Epithelial cell of proximal tubule (primary cell): ENCODE measurements around the gene DTNB. TPM values are rescaled to one million over a fixed set of nuclear protein-coding genes. Genes with fewer than 3 reads are reported as not detected.

Source experiments
- DNase-seq: peaks from one replicate; pipeline ENCODE4 v3.0.0-alpha.2; 2011; ENCODE audit warnings: low read depth
- H3K4me3 ChIP-seq: 2 replicates; pipeline ENCODE4 v1.5.1; 2011; ENCODE audit warnings: low read depth, mild to moderate bottlenecking, low read length
- total RNA-seq: library from RNA; depleted of rRNA; stranded (reverse); fragments of >200 nt; gene quantifications from 2 replicates; pipeline ENCODE4 v1.2.3, GENCODE V29; 2015
- TF ChIP-seq, protein P1 (sequence below): conservative IDR thresholded peaks from 2 replicates; pipeline ENCODE4 v1.5.1; 2012; ENCODE audit warnings: low read depth, mild to moderate bottlenecking, low read length

The DTNB gene
- total RNA-seq, 1 donor from 2014 or later, result 4.8 TPM

DNA sequence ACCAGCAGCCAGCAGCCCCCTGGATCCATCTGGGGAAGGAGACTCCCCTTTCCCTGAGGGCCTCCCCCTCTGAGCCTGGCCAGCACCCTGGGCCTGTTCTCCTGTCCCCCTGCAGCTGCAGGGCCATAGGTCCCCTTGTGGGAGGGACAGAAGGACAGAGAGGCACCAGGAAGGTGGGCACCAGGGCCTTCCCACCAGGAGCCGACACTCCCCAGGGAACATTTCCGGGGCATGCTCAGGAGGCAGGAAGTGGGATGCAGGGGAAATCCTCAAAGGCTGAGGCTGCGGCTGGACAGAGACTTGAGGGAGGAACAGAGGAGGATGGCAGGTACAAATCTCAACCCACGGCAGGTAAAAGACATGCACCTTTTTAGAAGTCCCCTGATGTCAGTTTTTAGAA lies 317.3 kb downstream of the DTNB start:
- H3K4me3 ChIP-seq, result no peak overlapping the region
- TF ChIP-seq, protein P1, sequence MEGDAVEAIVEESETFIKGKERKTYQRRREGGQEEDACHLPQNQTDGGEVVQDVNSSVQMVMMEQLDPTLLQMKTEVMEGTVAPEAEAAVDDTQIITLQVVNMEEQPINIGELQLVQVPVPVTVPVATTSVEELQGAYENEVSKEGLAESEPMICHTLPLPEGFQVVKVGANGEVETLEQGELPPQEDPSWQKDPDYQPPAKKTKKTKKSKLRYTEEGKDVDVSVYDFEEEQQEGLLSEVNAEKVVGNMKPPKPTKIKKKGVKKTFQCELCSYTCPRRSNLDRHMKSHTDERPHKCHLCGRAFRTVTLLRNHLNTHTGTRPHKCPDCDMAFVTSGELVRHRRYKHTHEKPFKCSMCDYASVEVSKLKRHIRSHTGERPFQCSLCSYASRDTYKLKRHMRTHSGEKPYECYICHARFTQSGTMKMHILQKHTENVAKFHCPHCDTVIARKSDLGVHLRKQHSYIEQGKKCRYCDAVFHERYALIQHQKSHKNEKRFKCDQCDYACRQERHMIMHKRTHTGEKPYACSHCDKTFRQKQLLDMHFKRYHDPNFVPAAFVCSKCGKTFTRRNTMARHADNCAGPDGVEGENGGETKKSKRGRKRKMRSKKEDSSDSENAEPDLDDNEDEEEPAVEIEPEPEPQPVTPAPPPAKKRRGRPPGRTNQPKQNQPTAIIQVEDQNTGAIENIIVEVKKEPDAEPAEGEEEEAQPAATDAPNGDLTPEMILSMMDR, result no peak
- DNase-seq, result no peak

- DNase-seq, result no peak
- H3K4me3 ChIP-seq, result no peak overlapping the region
- TF ChIP-seq, protein P1, result no peak
Observed at GRCh38 chr2:25355270-25355669, 318.1 kb downstream of the DTNB start.

DNA sequence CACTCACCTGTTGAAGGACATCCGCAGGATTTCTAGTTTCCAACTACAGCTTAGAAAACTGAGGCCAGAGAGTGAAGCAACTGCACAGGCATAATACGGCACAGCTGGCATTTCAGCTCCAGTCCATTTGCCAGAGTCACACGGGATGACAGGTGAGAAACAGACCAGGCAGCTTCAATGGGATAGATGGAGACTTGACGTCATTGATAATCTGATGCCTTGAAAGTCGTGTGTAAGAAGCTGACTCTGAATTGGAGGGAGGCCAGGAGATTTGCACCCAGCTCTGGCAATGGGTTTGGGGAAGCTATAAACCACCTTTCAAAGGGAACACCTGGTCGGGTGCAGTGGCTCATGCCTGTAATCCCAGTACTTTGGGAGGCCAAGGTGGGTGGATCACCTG lies 319.3 kb downstream of the DTNB start:
- no peak for DNase-seq
- TF ChIP-seq, protein P1, result no peak
- no peak overlapping the region for H3K4me3 ChIP-seq

GRCh38 chr2:25349397-25349796 lies 324.0 kb downstream of the DTNB start:
- DNase-seq, result no peak
- TF ChIP-seq, protein P1, result no peak
- H3K4me3 ChIP-seq, result no peak overlapping the region

- TF ChIP-seq, protein P1, result no peak
- no peak overlapping the region for H3K4me3 ChIP-seq
- DNase-seq, result no peak
Observed at GRCh38 chr2:25347846-25348245, 325.5 kb downstream of the DTNB start.

DNA sequence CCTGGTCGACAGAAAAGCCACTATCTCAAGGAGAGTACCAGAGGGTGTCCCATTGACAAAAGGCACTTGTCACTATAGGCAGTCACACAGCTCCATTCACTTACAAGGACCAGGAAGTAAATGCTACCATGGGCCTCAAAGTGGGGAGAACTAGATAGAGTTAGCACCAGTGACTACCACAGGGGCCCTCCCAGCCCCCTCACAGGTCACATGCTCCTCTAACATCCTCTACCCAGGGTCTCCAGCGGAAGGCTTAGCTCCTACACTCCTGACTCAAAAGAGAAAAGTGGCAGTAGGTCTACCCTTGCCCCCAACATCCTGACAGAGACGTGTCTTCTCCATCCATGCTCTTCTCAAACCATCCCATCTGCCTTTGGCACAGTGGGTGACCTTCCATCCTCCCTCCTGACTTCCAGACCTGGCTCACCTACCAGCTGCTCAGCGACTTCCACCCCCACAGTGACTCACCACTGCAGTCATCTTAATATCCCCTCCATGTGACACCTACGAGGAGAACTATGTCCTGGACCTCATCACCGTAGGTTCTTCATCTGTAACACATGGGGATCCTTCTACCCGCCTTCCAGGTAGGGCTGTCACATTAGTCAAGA lies 326.1 kb downstream of the DTNB start:
- peak; percentile 26 for DNase-seq
- no peak overlapping the region for H3K4me3 ChIP-seq
- TF ChIP-seq, protein P1, result no peak

GRCh38 chr2:25343187-25343825 lies 330.1 kb downstream of the DTNB start:
- no peak overlapping the region for H3K4me3 ChIP-seq
- TF ChIP-seq, protein P1, result no peak
- DNase-seq, result no peak
